HepG2 (cell line): ENCODE results near the gene FAM219A. TPM values are rescaled to one million over a fixed set of nuclear protein-coding genes. Genes with fewer than 3 reads are reported as not detected.

Source experiments
- ATAC-seq: fragments of 200-7000 bp; cut with Tn5 transposase; 3 replicates; pipeline ENCODE4 v1.9.1; 2020; ENCODE audit warnings: mild to moderate bottlenecking, moderate library complexity
- BruUV-seq: library from RNA; stranded (reverse); fragments of 400-500 nt; replicated peaks from 2 replicates; lab custom pipeline; 2021; lab: Mats Ljungman, UMichigan
- CTCF ChIA-PET: fragments of 300-600 bp; formaldehyde crosslinking; extraction: SDS; loops from one replicate; lab custom pipeline; 2021; ENCODE audit warnings: low total read pairs, inconsistent platforms, low intra/inter-chr PET ratio; lab: Yijun Ruan, JAX
- POLR2A ChIA-PET: fragments of 350-600 bp; sonication (Branson Sonifier 250); formaldehyde crosslinking; loops from one replicate; lab custom pipeline; 2020; ENCODE audit warnings: antibody characterized with exemption, inconsistent platforms; lab: Yijun Ruan, JAX
- DNase-seq: peaks from one replicate; pipeline ENCODE4 v3.0.0-alpha.2; 2015; ENCODE audit warnings: low spot score
- FAIRE-seq: peaks from 3 replicates; lab custom pipeline; 2011; peaks lifted over from hg19 to GRCh38; lab: Jason Lieb, UNC
- H2AFZ ChIP-seq: one replicate; pipeline ENCODE4 v1.6.1; 2011; ENCODE audit warnings: low read length, inconsistent platforms
- H3K27ac ChIP-seq: fragments of 300-600 bp; 3 replicates; pipeline ENCODE4 v1.8.0; 2011; ENCODE audit warnings: mixed run types, mild to moderate bottlenecking, mixed read lengths, low read length, inconsistent platforms; ENCODE audit not compliant: insufficient read depth; ENCODE audit errors: extremely low read length
- H3K27me3 ChIP-seq, 2 experiments: fragments of 200-600 bp in 1 of 2; 2 replicates in 1 of 2; 3 replicates in 1 of 2; pipeline versions ENCODE4 v1.6.0 to v1.8.0; 2011; ENCODE audit warnings: low read length in 2 of 2, mild to moderate bottlenecking in 2 of 2, moderate library complexity in 2 of 2, inconsistent platforms in 1 of 2; ENCODE audit not compliant: insufficient read depth in 2 of 2, control insufficient read depth in 1 of 2
- H3K36me3 ChIP-seq, 2 experiments: fragments of 200-600 bp in 1 of 2; replicated peaks in 1 of 2; 2 replicates in 1 of 2; 3 replicates in 1 of 2; pipeline versions ENCODE4 v1.5.1 to v1.8.0; 2011; ENCODE audit warnings: low read length in 2 of 2, inconsistent platforms in 1 of 2; ENCODE audit not compliant: insufficient read depth in 2 of 2, control insufficient read depth in 1 of 2
- H3K4me1 ChIP-seq: 2 replicates; pipeline ENCODE4 v1.5.1; 2012; ENCODE audit warnings: low read length, inconsistent platforms; ENCODE audit not compliant: insufficient read depth
- H3K4me2 ChIP-seq: 2 replicates; pipeline ENCODE4 v1.6.0; 2011; ENCODE audit warnings: low read depth, low read length, inconsistent platforms
- H3K4me3 ChIP-seq, 3 experiments: fragments of 200-600 bp in 1 of 3; sonication (generic), shearing (Covaris generic) in 1 of 3; replicated peaks in 1 of 3; 2 replicates each; pipeline ENCODE4 v1.5.1; 2011 to 2016; ENCODE audit warnings: low read length in 3 of 3, inconsistent platforms in 2 of 3, low read depth in 2 of 3, mild to moderate bottlenecking in 2 of 3, control low read depth in 1 of 3, mixed read lengths in 1 of 3; ENCODE audit not compliant: insufficient read depth in 1 of 3
- H3K79me2 ChIP-seq: one replicate; pipeline ENCODE4 v1.6.1; 2011; ENCODE audit warnings: low read length, inconsistent platforms; ENCODE audit not compliant: insufficient read depth
- H3K9ac ChIP-seq: 2 replicates; pipeline ENCODE4 v1.6.0; 2011; ENCODE audit warnings: mild to moderate bottlenecking, low read depth, low read length, inconsistent platforms; ENCODE audit not compliant: insufficient read depth
- H3K9me3 ChIP-seq: 2 replicates; pipeline ENCODE4 v1.5.1; 2012; ENCODE audit warnings: mild to moderate bottlenecking, low read length
- H4K20me1 ChIP-seq: 2 replicates; pipeline ENCODE4 v1.6.0; 2011; ENCODE audit warnings: inconsistent platforms, mild to moderate bottlenecking, low read length, moderate library complexity; ENCODE audit not compliant: insufficient read depth
- ATF6 ChIP-seq: sonication (generic); formaldehyde crosslinking; conservative IDR thresholded peaks from 2 replicates; pipeline ENCODE4 v1.4.0; 2020; ENCODE audit warnings: missing genetic modification reagents
- DMTF1 ChIP-seq: sonication (generic); formaldehyde crosslinking; IDR thresholded peaks from 2 replicates; pipeline ENCODE4 v1.4.0; 2020; ENCODE audit warnings: mild to moderate bottlenecking, missing genetic modification reagents
- MIER2 ChIP-seq: IDR thresholded peaks from 2 replicates; pipeline ENCODE4 v1.6.1; 2016; ENCODE audit warnings: missing biosample characterization, missing genetic modification reagents
- RBFOX2 ChIP-seq: fragments of 200-400 bp; formaldehyde crosslinking; IDR thresholded peaks from 2 replicates; pipeline ENCODE4 v1.6.1; 2017; ENCODE audit warnings: low read depth, mild to moderate bottlenecking, low read length
- SAP130 ChIP-seq: IDR thresholded peaks from 2 replicates; pipeline ENCODE4 v1.6.1; 2016; ENCODE audit warnings: low read depth
- THRA ChIP-seq: sonication (generic); formaldehyde crosslinking; IDR thresholded peaks from 2 replicates; pipeline ENCODE4 v1.4.0; 2020; ENCODE audit warnings: missing genetic modification reagents, borderline replicate concordance
- ZNF280D ChIP-seq: sonication (generic); formaldehyde crosslinking; IDR thresholded peaks from 2 replicates; pipeline ENCODE4 v1.5.1; 2020; ENCODE audit warnings: mild to moderate bottlenecking, missing genetic modification reagents
- ZNF484 ChIP-seq: sonication (generic); formaldehyde crosslinking; IDR thresholded peaks from 2 replicates; pipeline ENCODE4 v1.5.1; 2020; ENCODE audit warnings: mild to moderate bottlenecking, low read depth, missing genetic modification reagents, borderline replicate concordance
- ZNF557 ChIP-seq: sonication (generic); formaldehyde crosslinking; IDR thresholded peaks from 2 replicates; pipeline ENCODE4 v1.4.0; 2020; ENCODE audit warnings: missing genetic modification reagents
- ZNF644 ChIP-seq: IDR thresholded peaks from 2 replicates; pipeline ENCODE4 v1.6.1; 2016; ENCODE audit warnings: low read depth
- WGBS: methylation state at CpG from one replicate; pipeline ENCODE4 v1.1.6; 2017; ENCODE audit warnings: low lambda C conversion rate; 5-methylcytosine and 5-hydroxymethylcytosine counted together
- in situ Hi-C: cut with HindIII; loops from 2 replicates; pipeline ENCODE4 v1.10.0; 2017; ENCODE audit warnings: low pct_unique_long_range_greater_than_20kb; ENCODE audit not compliant: extremely low pct_ligation_motif_present
- intact Hi-C: fragments of 100-400 bp; cut with micrococcal nuclease; formaldehyde crosslinking; loops from one replicate; pipeline ENCODE4 v1.10.0; 2022; ENCODE audit not compliant: unreplicated experiment
- polyA plus RNA-seq, 8 experiments: library from polyadenylated mRNA; depleted of rRNA in 3 of 8; stranded (reverse) in 7 of 8; unstranded in 1 of 8; fragments of >200 nt; fragmentation: Illumina TruSeq in 4 of 8; extraction: Trizol in 4 of 8; gene quantifications; 2 replicates each; pipeline versions ENCODE4 v1.2.1 to v1.2.3, GENCODE V29; 2011 to 2016; ENCODE audit warnings: low read depth in 4 of 8, missing spikeins in 1 of 8, mixed read lengths in 1 of 8; ENCODE audit not compliant: insufficient read depth in 1 of 8
- total RNA-seq, 5 experiments: library from RNA; depleted of rRNA; stranded (reverse); fragments of >200 nt; fragmentation: Illumina TruSeq; extraction: Trizol; gene quantifications; 2 replicates each; pipeline ENCODE4 v1.2.3, GENCODE V29; 2016; ENCODE audit warnings: low read depth in 1 of 5

Gene FAM219A
- total and polyA plus RNA-seq, 2 of the 13 experiments (the other 11 are each of a cell fraction or from before 2014, with no cell fraction given): 3.9 to 6.4 TPM

- DNase-seq (no peak), FAIRE-seq (no peak), ATAC-seq (no peak)
- no peaks in the 10 kb centered on the region for H3K36me3 ChIP-seq
- in situ Hi-C loops: no loop called here
- POLR2A ChIA-PET: no interaction called here
- H4K20me1 ChIP-seq: no peaks in the 10 kb centered on the region
- BruUV-seq: no TSS peak
- no peak overlapping the region for H3K4me2 ChIP-seq
- TF ChIP-seq DMTF1: no peak
- no peak for TF ChIP-seq THRA
- no peak for TF ChIP-seq ZNF644
- TF ChIP-seq SAP130 (CRISPR knock-in tag): no peak
- no peak for TF ChIP-seq RBFOX2
- no peak for TF ChIP-seq ZNF484 (CRISPR knock-in tag)
- no peak for TF ChIP-seq ZNF280D (CRISPR knock-in tag)
- no peak for TF ChIP-seq ATF6 (CRISPR knock-in tag)
- no peak for TF ChIP-seq MIER2 (CRISPR knock-in tag)
- no peak for TF ChIP-seq ZNF557
- WGBS: 0% methylated on average over 1 of the region's 1 CpG
- intact Hi-C loops: no loop called here
- CTCF ChIA-PET: no interaction called here
- H3K27ac ChIP-seq: no peak overlapping the region
- no peaks in the 10 kb centered on the region for H3K27me3 ChIP-seq
- no peak overlapping the region for H2AFZ ChIP-seq
- H3K4me1 ChIP-seq: no peaks in the 10 kb centered on the region
- H3K4me3 ChIP-seq: no peak overlapping the region
- H3K9me3 ChIP-seq: no peaks in the 10 kb centered on the region
- H3K9ac ChIP-seq: no peak overlapping the region
- no peaks in the 10 kb centered on the region for H3K79me2 ChIP-seq
Observed at GRCh38 chr9:34392511-34392910, 65.9 kb downstream of the FAM219A start.
